ENCODE results near the gene MAP4K2.

- TF ChIP-seq, protein P1, sequence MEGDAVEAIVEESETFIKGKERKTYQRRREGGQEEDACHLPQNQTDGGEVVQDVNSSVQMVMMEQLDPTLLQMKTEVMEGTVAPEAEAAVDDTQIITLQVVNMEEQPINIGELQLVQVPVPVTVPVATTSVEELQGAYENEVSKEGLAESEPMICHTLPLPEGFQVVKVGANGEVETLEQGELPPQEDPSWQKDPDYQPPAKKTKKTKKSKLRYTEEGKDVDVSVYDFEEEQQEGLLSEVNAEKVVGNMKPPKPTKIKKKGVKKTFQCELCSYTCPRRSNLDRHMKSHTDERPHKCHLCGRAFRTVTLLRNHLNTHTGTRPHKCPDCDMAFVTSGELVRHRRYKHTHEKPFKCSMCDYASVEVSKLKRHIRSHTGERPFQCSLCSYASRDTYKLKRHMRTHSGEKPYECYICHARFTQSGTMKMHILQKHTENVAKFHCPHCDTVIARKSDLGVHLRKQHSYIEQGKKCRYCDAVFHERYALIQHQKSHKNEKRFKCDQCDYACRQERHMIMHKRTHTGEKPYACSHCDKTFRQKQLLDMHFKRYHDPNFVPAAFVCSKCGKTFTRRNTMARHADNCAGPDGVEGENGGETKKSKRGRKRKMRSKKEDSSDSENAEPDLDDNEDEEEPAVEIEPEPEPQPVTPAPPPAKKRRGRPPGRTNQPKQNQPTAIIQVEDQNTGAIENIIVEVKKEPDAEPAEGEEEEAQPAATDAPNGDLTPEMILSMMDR (conservative IDR thresholded peaks at IDR 0.05 in 1 of 2, IDR thresholded peaks at IDR 0.05 in 1 of 2; ENCODE audit: extremely low read depth in 1 of 2, insufficient read depth in 1 of 2, low read depth in 1 of 2, low read length in 2 of 2): peak; percentile 45 to 81
- no peak for TF ChIP-seq EZH2 (IDR thresholded peaks at IDR 0.05; ENCODE audit: borderline replicate concordance, low read length)
Measured at GRCh38 chr11:64742889-64743590, 60.0 kb downstream of the MAP4K2 start.
